Left lung (tissue), 10 donors: Measurements from ENCODE around the gene ARG1. TPM values are rescaled to one million over a fixed set of nuclear protein-coding genes. Genes with fewer than 3 reads are reported as not detected.

Experiments
- ATAC-seq: fragments of 200-7000 bp; cut with Tn5 transposase; one replicate; pipeline ENCODE4 v1.9.1; 2020; ENCODE audit warnings: moderate library complexity
- DNase-seq, 4 donors: peaks; one replicate each; pipeline ENCODE4 v3.0.0-alpha.2; 2013 to 2020
- H3K27ac ChIP-seq, 2 donors: fragments of 200-600 bp; sonication (generic) in 1 of 2; one replicate each; pipeline versions ENCODE4 v1.5.0 to v1.8.0; 2020 to 2021
- H3K27me3 ChIP-seq, 2 donors: fragments of 200-600 bp; sonication (generic) in 1 of 2; one replicate each; pipeline versions ENCODE4 v1.5.0 to v1.8.0; 2020 to 2021
- H3K36me3 ChIP-seq, 2 donors: fragments of 200-600 bp; sonication (generic) in 1 of 2; one replicate each; pipeline versions ENCODE4 v1.5.0 to v1.8.0; 2020 to 2021
- H3K4me1 ChIP-seq, 2 donors: fragments of 200-600 bp; one replicate each; pipeline ENCODE4 v1.8.0; 2021
- H3K4me3 ChIP-seq, 2 donors: fragments of 200-600 bp; sonication (generic) in 1 of 2; one replicate each; pipeline versions ENCODE4 v1.5.0 to v1.8.0; 2020 to 2021; ENCODE audit warnings: mild to moderate bottlenecking in 1 of 2
- H3K9me3 ChIP-seq, 2 donors: fragments of 200-600 bp; sonication (generic) in 1 of 2; one replicate each; pipeline versions ENCODE4 v1.5.0 to v1.8.0; 2020 to 2021
- CTCF ChIP-seq, 2 donors: fragments of 200-600 bp; sonication (generic) in 1 of 2; IDR thresholded peaks; one replicate each; pipeline versions ENCODE4 v1.5.0 to v1.8.0; 2021; ENCODE audit warnings: antibody characterized with exemption in 2 of 2
- intact Hi-C, 2 donors: fragments of 100-400 bp; cut with DNase I; formaldehyde crosslinking; loops; one replicate each; pipeline versions ENCODE4 v1.11.2 to v1.14.2; 2022
- polyA plus RNA-seq, 6 donors: library from polyadenylated mRNA; unstranded; fragments of 120-200 nt; gene quantifications; one replicate each; pipeline ENCODE4 v1.2.1, GENCODE V29; 2013; ENCODE audit not compliant: insufficient read length in 6 of 6
- total RNA-seq, 2 donors: library from RNA; stranded (reverse); fragmentation: NEBNext Ultra II Directional; extraction: Animal tissue kit (Norgen Biotek cat#: 25700); gene quantifications; one replicate each; pipeline ENCODE4 v1.2.1, GENCODE V29; 2021
- donor health status: DM: no; HTN: yes; CAD: no.
- donor health status: DM: no; HTN: no; CAD: no.

Gene ARG1
- total and polyA plus RNA-seq, 8 donors: 0.32 to 5.8 (median 1.4) TPM

GRCh38 chr6:131631625-131632289 is 58.7 kb downstream of the ARG1 start:
- peaks cover 7 to 16% of the 10 kb centered on the region in 2 donors for H3K4me1 ChIP-seq
- H3K4me3 ChIP-seq: no peak overlapping the region
- H3K27me3 ChIP-seq: no peaks in the 10 kb centered on the region
- no peak for TF ChIP-seq CTCF (IDR thresholded peaks at IDR 0.05)
- intact Hi-C loops: no loop called here
- H3K9me3 ChIP-seq: no peaks in the 10 kb centered on the region
- DNase-seq: no peak
- H3K27ac ChIP-seq: no peak overlapping the region
- no peaks in the 10 kb centered on the region for H3K36me3 ChIP-seq
- no peak for ATAC-seq

Other genes starting within 250 kb of the ARG1 start
- gene MED23, start 55.0 kb downstream of the ARG1 start, total RNA-seq: 10 to 100 TPM; 25.9 to 27.3 TPM
- 10 to 100 TPM; 45.9 to 62.5 (median 54.0) TPM for gene MED23, start 55.0 kb downstream of the ARG1 start, polyA plus RNA-seq
- gene ENPP3, start 64.1 kb downstream of the ARG1 start, total RNA-seq: under 1 TPM; 0.44 to 0.50 TPM
- gene ENPP3, start 64.1 kb downstream of the ARG1 start, polyA plus RNA-seq: 1 to 10 TPM in 3 of 6 donors, under 1 TPM in 3; 0.66 to 1.5 (median 0.99) TPM
- gene OR2A4, start 128.2 kb downstream of the ARG1 start, total RNA-seq: not detected
- under 1 TPM in 1 of 6 donors, not detected in 5; 0.26 TPM for gene OR2A4, start 128.2 kb downstream of the ARG1 start, polyA plus RNA-seq
- not detected for gene CTAGE9, start 137.8 kb downstream of the ARG1 start, total RNA-seq
- under 1 TPM in 1 of 6 donors, not detected in 5; 0.35 TPM for gene CTAGE9, start 137.8 kb downstream of the ARG1 start, polyA plus RNA-seq
- 1 to 10 TPM; 2.0 TPM for gene ENPP1, start 234.8 kb downstream of the ARG1 start, total RNA-seq
- gene ENPP1, start 234.8 kb downstream of the ARG1 start, polyA plus RNA-seq: 1 to 10 TPM; 1.6 to 2.5 (median 2.1) TPM